Right renal cortex interstitium (tissue), 3 donors: ENCODE data around the gene METRN. TPM values are rescaled to one million over a fixed set of nuclear protein-coding genes. Genes with fewer than 3 reads are reported as not detected.
"Not testable (repeated sequence)": the region's sequence is repeated elsewhere in the genome, so short reads cannot be mapped to it uniquely, and the experiment has no call there.

Experiments
- DNase-seq, 3 donors: peaks; one replicate each; pipeline ENCODE4 v3.0.0-alpha.2; 2013; ENCODE audit warnings: low read depth in 3 of 3, low spot score in 2 of 3
- polyA plus RNA-seq, 3 donors: library from polyadenylated mRNA; unstranded; fragments of 120-200 nt; gene quantifications; one replicate each; pipeline ENCODE4 v1.2.1, GENCODE V29; 2013; ENCODE audit not compliant: insufficient read length in 3 of 3

The METRN gene
- polyA plus RNA-seq, 3 donors: 4.5 to 6.0 (median 5.2) TPM

GRCh38 chr16:751152-752006 is 36.5 kb downstream of the METRN start:
- no peak for DNase-seq

GRCh38 chr16:752007-752312 is 37.0 kb downstream of the METRN start:
- no peak for DNase-seq

- DNase-seq: not testable (repeated sequence)
These were observed 39.2 kb downstream of the METRN start for GRCh38 chr16:754121-754607.

- DNase-seq: no peak
These were observed 39.7 kb downstream of the METRN start for GRCh38 chr16:754656-755055.

GRCh38 chr16:756428-756827 is 41.5 kb downstream of the METRN start:
- no peak for DNase-seq

GRCh38 chr16:759110-759910 is 44.4 kb downstream of the METRN start:
- DNase-seq: no peak

GRCh38 chr16:760065-760464 is 45.1 kb downstream of the METRN start:
- DNase-seq: no peak

GRCh38 chr16:760545-761343 is 45.8 kb downstream of the METRN start, which contains the start of gene MSLN:
TSS of gene MSLN (plus strand) at chr16:760734. CDS start at chr16:762681, 1,947 bp downstream.
- DNase-seq: no peak

- no peak for DNase-seq
These were observed 47.0 kb downstream of the METRN start for GRCh38 chr16:761625-762513.

- no peak for DNase-seq
These were observed 47.8 kb downstream of the METRN start for GRCh38 chr16:762595-763268.

- no peak for DNase-seq
These were observed 48.7 kb downstream of the METRN start for GRCh38 chr16:763369-764183.

GRCh38 chr16:764184-764750 is 49.3 kb downstream of the METRN start:
- DNase-seq: no peak

- no peak for DNase-seq
These were observed 50.0 kb downstream of the METRN start for GRCh38 chr16:764848-765487.

GRCh38 chr16:765488-765865 is 50.6 kb downstream of the METRN start:
- no peak for DNase-seq

- DNase-seq: no peak
These were observed 51.3 kb downstream of the METRN start for GRCh38 chr16:766008-766819.

GRCh38 chr16:766820-767640 is 52.1 kb downstream of the METRN start:
- no peak for DNase-seq
